ENCODE measurements around the gene ALDH5A1.

ALDH5A1 gene

DNA sequence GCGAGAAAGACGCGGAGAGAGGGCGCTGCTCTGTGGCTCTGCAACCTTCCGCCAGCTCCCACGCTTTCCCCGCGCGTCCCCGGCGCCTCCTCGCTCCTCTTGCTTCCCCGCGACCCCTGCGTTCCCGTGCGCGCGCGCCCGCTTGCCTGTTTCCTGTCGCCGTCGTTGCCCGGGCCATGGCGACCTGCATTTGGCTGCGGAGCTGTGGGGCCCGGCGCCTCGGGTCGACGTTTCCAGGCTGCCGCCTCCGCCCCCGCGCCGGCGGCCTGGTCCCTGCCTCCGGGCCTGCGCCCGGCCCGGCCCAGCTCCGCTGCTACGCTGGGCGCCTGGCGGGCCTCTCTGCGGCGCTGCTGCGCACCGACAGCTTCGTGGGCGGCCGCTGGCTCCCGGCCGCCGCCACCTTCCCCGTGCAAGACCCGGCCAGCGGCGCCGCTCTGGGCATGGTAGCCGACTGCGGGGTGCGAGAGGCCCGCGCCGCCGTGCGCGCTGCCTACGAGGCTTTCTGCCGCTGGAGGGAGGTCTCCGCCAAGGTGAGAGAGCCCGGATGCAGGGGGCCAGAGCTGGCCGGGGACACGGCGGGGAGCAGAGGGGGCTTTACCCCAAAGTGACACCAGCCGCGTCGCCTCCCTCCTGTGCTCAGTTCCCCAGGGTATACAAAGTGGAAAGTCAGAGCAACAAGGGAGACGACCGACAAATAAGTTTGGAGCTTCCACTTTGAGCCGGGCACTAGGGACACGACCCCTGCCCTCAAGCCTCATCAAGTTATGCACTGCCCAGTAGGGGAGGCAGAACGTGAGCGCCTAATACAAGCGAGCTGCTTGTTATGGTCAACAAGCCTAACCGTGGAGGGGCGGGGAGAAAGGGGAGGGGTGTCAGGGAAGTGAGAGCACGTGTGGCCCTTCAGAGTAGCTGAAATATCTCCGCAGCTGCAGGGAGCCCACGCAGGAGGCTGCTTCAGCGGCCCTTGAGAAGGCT is at the start of gene ALDH5A1:
Gene ALDH5A1, plus strand, starts transcription at position 149 of the 975 bp plus-strand sequence. Its CDS starts 28 bp downstream, at position 177.
- peak; percentile 73 for DNase-seq (ENCODE audit: low spot score)

DNA sequence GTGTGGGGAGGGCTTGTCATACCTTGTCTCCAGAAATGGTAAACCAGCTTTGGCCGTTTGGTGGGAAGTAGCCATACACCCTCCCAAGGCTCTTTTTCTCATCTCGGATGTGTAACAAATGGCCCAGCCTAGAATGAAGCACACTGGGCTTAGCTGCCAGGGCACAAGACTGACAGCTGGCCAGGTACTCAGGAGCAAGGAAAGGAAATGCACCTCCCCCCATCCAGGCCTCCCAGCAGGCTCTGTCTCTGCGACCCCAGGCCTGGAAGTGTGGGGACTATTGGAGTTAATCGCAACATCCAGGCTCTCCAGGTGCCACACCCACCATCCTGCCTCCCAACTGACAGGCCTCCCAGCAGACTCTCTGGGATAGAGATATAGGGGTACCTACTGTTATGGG is 49.1 kb upstream of the ALDH5A1 start:
- no peak for DNase-seq (ENCODE audit: low spot score)

DNA sequence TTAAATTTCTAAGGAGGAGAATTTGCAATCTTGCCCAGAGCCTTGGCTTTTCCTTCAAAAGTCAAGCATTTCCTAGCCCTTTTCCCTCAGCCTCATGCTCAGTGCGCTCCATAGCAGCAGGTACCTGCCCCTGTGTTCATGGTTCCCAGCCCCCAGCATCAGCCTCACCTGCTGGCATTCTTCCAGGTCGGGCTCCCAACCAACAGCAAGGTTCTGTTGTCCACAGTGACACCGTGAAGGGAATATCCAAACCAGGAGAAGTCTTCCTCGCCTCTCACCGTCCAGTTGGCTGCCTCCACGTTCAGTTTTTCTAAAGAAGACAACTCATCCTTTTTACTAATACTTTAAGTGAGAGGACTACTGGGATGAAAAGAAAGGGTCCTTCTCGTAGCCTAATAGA is 48.1 kb upstream of the ALDH5A1 start:
- no peak for DNase-seq (ENCODE audit: low spot score)

DNA sequence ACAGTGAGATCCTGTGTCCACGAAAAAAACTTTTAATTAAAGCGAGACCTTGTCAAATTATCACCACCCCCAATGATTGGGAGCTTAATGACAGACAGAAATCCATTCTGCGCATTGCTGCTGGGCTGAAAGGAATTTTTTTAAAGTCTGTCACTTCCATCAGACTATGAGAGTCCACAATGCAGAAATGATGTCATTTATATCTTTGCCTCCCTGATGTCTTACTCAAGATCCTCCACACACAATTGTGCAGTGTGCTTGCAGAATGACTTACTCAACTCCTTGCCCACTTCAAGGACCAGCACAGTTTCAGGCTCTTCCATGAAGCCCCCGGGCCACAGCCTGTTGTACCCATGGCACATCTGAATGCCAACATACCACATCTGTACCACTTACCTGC is 46.4 kb upstream of the ALDH5A1 start:
- DNase-seq (ENCODE audit: low spot score) = no peak

DNA sequence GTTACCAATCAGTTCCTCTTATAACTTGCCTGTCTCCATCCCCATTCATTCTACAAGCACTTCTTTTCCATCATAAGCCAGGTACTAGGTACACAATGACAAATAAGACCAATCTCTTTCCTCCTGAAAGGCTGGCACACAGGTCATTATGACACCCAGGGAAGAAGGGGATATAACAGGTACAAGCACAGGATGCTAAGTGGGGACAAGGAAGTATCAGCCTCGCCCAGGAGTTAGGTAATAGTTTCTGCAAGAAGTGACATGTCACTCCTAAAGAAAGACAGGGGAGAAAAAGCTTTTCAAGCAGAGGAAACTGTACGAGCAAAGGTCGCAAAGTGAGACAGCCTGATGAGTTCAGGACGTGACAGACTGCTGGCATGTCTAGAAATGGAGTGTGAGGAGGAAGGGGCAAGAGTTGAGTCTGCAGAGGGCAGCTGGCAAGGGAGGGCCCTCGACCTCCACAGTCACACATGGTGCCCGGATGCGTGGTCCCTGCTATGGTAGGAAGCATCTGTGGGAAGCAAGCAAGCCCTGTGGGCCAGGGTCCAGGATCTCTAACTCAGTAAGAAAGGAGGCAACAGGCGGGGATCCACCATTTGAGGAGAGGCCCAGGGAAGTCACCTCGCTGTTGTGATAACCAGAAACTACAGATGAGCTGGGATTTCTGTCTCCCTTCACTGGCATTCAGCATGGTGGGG is 45.8 kb upstream of the ALDH5A1 start:
- DNase-seq (ENCODE audit: low spot score) = no peak

DNA sequence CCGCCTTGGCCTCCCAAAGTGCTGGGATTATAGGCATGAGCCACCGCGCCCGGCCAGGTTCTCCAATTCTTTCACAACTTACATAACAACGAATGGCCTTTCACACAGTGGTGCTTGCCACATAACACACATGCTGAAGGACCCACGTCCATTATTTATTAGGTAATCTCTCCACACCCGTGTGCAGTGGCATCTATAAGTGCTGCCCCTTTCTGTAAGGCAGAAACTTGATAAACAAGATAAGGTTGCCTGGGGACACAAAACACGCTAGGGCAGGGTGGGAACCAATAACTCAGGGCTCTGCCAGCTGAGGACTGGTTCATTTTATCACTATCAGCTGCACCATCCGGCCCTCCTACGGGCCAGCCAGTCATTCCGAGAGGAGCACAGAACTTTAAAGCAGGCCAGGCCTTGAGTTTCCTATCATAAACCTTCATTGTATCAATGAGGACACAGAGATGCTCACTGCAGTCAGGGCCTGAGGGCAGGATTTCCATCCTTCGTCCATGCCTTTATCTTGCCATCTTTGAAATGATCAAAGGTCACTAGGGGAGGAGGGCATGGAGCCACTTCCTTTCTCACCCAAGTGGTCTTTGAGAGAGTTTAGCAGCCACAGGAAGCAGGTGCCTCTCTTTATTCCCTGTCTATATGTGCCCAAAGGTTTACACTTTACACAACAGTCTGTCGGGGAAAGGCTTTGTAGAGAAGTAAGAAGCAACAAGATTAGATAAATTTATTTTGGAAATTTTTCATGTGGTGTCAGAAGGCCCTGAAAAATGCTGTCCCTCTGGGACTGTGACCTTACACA is 43.0 kb upstream of the ALDH5A1 start:
- DNase-seq (ENCODE audit: low spot score) = no peak

DNA sequence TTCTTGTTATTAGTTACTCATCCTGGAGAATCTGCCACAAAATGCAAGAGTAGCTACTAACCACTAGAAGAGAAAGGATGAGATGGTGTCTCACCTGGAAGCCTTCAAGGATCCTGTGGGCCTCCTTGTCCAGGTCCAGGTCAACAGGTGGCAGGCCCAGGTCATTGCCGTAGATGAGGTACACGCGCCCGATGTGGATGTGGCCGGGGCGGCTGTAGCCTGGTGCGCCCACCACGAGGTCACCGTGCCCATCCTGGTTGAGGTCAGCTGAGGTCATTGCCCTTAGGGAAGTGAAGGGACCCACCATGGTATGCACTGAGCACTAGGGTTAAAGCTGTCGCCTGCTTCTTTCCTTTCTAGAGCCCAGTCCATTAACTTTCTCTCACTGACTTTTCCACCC is 40.8 kb upstream of the ALDH5A1 start:
- DNase-seq (ENCODE audit: low spot score) = no peak

DNA sequence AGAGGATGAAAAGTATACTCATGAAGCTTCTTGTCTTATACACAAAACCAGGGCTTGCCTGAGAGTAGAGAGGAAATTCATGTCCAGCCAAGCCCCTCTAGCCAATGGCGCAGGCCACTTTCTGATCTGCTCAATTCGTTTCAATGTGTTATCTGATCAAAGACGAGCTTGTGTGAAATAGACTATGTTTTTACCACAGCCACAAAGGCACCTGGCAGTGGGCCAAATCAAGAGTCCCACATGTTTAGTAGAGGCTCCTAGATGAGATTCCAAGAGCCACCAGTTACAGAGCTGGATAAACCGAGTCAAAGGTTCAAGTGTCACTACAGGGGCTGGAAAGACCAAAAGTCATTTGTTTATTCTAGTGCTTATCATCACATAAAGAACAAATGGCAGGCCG is 40.3 kb upstream of the ALDH5A1 start:
- DNase-seq (ENCODE audit: low spot score) = no peak

DNA sequence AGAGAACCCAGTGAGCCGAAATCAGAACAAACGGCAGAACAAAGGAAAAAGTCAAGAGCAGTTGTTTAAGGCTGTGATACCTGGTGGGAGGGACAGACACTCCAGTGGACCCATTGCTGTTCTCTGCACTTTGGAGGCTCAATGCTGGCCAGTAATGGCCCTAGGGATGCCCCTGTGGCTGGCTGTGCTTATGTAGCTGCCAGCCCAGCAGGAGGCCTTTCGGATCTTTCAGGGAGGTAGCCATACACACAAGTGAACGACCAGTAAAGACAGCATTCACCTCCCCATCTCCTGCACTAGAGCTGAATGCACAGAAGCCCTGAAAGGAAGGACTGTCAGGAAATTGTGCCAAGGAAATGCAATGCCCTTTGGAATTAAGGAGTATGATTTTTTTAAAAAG is 39.7 kb upstream of the ALDH5A1 start:
- DNase-seq (ENCODE audit: low spot score) = no peak

DNA sequence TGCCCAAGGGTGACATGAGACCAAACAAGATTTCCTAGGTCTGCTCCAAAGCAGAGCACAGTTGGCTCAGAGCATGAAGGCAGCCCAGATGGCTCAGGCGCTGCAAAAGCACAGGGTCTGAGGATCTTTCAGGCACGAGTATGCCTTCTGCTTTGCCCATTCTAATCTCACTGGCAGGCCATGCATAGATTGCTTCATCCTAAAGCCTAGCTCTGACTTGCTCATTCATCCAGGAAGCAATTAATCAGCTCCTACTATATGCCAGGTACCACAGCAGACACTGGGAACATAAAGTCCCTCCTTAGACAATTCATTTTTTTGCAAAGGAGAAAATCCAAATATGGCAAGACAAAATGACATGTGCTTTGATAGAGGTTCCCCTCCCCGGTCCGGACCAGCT is 36.6 kb upstream of the ALDH5A1 start:
- no peak for DNase-seq (ENCODE audit: low spot score)

DNA sequence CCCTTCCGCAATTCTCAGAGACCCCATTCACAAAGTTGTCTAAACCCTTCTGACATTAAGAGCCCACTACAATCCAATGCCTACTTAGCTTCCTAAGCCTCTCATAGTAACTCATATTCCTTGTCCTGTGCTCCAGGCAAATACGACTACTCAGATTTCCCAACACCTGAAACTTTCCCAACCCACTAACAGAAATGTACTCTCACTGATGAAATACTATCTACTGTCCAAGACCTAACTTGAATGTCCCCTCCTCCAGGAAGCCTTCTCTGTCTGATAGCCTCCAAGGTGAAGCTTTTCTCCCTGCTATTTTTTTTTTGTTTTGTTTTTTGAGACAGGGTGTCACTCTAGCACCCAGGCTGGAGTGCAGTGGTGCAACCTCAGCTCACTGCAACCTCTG is 35.8 kb upstream of the ALDH5A1 start:
- DNase-seq (ENCODE audit: low spot score) = no peak

DNA sequence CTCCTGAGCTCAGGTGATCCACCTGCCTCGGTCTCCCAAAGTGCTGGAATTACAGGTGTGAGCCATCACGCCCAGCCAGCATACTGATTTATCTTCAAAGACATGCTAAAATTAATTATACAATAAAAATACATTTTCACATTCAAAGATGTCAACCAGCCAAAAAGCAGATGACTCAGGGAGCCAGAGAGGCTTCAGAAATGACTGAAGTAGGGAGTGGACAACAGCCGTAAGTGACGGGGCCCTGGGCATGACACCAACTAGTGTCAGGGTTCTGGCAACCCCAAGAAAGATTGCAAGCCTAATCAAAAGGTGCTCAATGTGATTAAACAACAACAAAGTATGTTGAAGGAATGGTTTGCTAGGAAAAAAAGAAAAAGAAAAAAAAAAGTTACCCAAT is 33.8 kb upstream of the ALDH5A1 start:
- DNase-seq (ENCODE audit: low spot score) = no peak

DNA sequence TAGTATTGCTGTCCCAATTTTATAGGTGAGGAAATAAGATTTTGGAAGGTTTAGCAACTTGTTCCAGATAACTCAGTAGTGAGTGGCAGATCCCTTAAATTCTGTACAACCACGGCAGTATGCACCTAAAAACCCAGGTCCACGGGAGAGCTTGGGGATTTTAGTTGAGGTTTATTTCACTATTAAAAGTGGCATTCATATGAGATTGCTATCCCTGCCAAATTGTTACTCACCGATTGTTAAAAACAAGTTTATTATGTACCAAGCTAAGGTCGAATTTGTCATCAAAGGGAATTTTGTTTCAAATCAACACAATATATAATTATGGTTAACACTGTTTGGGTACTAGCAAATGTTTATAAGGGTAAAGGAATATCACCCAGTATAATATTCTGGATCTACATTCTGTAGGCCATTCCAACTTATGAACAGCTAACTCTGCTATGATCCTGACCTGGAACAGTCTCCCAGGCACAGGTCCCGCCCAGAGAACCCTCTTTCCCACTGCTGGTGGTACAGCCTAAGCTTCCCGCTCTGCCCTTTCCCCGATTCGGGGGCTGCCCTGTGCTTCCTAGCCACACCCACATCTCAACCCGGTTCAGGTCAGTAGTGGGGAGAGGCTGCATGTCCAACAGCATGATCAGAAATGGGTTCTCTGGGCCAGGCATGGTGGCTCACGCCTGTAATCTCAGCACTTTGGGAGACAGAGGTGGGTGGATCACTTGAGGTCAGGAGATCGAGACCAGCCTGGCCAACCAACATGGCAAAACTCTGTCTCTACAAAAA is 30.3 kb upstream of the ALDH5A1 start:
- no peak for DNase-seq (ENCODE audit: low spot score)

DNA sequence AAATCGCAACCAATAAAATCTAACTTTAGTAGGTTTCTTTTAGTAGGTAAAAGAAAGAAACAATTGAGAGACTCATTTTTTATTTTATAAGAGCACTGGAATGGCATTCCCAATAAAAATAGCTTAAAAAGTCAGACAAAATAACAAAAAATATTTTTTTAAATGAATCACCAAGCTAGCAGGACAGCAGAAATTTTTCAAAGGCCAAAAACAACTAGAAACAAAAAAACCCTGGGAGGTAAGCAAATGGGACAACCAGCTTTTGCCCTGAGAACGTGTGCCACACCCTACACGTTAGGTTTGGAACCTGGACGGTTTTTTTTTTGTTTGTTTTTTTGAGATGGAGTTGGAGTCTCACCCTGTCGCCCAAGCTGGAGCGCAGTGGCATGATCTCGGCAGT is 25.0 kb upstream of the ALDH5A1 start:
- no peak for DNase-seq (ENCODE audit: low spot score)

DNA sequence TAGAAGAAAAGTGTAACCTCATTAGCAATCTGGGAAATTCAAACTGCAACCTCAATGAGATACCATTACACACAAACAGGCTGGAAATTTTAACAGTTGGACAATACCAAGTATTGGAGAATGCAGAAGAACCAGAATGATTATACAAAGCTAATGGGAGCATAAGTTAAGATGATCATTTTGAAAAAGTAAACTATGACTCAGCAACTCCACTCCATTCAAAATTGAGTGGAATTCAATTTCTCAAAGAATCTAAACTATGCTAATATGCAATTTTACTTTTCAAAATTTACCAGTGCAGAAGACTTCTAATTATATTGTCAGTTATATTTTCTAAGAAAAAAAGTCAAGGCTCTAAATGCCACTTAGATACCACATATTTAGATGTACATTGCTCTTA is 22.6 kb upstream of the ALDH5A1 start:
- no peak for DNase-seq (ENCODE audit: low spot score)

DNA sequence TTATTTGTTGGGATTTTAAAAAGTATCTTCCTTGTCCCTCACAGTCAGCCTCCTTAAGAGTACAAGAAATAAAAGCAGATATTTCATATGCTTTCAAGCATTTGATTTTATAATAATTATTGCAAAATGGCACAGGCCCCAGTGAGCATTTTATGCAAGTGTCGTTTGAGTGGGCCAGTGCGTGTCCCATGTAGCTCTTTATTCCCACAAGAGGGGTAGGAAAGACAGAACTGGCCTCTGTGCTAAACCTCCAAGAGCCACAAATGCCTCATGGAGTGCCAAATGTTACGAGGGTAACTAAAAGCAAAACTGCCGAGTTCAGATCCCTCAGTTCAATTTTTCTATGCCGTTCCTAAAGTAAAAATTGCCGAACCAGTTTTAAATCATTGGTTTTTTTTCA is 18.1 kb upstream of the ALDH5A1 start:
- DNase-seq (ENCODE audit: low spot score) = no peak

DNA sequence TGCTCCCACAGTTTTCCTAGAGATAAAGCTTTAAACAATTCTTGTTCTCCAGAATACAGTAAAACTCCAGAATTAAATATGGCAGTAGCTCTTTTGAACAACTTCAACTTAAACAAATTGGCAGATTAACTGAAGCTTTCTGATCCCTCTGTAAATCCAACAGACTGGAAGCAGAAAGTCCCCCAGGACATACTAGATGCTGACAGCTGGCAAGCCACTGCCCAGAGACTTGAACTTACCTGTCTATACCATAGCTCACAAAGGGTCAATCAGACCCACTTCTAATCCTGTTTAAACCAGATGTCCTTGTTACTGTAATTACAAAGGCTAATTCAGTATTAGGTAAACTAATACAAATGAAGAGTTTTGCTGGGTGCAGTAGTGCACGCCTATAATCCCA is 17.7 kb upstream of the ALDH5A1 start:
- no peak for DNase-seq (ENCODE audit: low spot score)

DNA sequence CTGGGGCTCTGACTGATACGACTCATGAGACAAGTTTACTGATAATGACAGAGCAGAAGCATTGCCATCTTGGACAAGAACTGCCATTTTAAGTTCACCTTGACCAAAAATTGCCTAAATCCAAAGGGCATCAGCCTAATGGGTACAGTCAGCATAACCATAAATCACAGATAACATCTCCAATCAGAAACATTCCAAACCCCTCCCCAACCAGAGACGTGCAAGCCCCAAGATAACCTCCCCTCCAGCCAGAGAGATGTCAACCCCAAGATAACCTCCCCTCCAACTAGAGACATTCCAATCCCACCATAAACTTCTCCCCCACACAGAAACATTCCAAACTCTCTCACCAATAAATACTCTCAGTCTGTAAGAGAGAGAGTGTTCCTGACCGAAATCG is 15.9 kb upstream of the ALDH5A1 start:
- DNase-seq (ENCODE audit: low spot score) = no peak

DNA sequence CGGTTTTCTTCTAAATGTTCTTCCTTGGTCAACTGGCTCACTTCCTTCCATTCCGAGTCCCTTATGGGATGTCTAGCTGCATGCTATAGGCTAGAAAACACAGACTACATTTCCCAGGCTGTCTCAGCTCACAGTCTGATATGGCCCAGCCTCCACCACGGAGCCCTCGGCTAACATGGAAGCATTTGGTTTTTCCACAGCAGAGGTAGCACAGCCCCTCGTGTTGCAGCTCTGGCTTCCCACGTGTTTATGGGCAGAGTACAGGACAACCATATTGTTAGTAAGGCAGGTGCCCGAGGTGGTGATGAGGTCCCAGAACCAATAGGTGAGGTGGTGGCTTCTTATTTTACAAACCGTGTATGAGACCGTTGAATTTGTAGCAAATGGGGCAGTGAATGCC is 14.1 kb upstream of the ALDH5A1 start:
- no peak for DNase-seq (ENCODE audit: low spot score)

DNA sequence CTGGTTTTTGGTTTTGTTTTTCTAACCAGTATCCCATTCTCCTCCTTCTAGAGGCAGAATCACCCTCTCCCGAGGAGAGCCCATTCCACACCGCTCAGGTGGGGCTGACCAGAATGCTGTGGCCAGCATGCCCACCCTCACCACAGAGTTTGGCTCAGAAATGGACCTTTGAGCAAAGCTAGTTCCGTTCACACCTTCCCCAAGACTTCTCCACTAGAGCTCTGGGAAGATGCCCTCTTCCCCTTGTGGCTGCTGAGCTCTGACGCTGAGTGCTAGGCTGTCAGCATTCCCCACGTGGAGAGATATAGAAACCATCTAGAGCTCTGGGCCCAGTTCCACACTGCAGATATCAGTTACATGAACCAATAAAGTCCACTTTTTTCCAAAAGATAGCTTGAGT is 13.3 kb upstream of the ALDH5A1 start:
- DNase-seq (ENCODE audit: low spot score) = no peak

DNA sequence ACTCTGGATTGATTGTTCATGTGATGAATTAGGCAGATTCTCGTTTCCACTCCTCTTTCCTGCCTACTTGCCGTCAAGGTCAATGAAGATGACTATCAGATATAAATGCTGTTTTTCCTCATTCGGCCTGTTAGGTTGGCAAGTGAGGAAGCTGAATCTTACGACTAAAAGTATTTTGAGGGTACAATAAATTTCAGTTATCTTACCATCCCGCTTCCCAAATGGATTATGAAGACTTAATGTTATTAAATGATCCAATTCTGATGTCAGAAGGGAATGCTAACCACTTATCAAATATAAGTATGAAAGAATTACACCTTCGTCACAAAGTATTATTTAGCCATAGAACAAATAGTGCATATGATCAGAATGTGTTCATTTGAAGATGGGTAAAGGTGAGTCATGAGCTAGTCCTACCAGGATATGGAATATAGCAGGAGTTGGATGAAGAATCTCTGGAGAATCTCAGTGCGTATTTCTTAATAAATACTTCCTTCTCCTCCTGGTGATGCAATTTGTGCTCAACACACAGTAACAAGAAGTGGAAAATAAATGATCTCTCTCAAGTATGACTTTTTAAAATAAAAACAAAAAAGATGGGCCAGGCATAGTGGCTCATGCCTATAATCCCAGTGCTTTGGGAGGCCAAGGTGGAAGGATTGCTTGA is 10.0 kb upstream of the ALDH5A1 start:
- no peak for DNase-seq (ENCODE audit: low spot score)
